Liver (tissue), 9 donors: Measurements from ENCODE around the gene UCK2. TPM values are rescaled to one million over a fixed set of nuclear protein-coding genes. Genes with fewer than 3 reads are reported as not detected.

ENCODE experiments used
- DNase-seq: peaks from one replicate; pipeline ENCODE4 v3.0.0-alpha.2; 2017; ENCODE audit warnings: low spot score
- H3K27ac ChIP-seq, 2 donors: one replicate each; pipeline ENCODE4 v1.7.0; 2013; ENCODE audit warnings: inconsistent platforms in 2 of 2, low read length in 2 of 2, control low read depth in 1 of 2, low read depth in 1 of 2, mild to moderate bottlenecking in 1 of 2
- H3K27me3 ChIP-seq, 4 donors: one replicate each; pipeline versions ENCODE4 v1.6.1 to v1.7.0; 2013; ENCODE audit warnings: low read length in 3 of 4, inconsistent platforms in 1 of 4, mild to moderate bottlenecking in 1 of 4, moderate library complexity in 1 of 4; ENCODE audit not compliant: control insufficient read depth in 4 of 4, insufficient read depth in 4 of 4
- H3K36me3 ChIP-seq, 4 donors: one replicate each; pipeline versions ENCODE4 v1.6.1 to v1.7.0; 2013; ENCODE audit warnings: low read length in 3 of 4, mild to moderate bottlenecking in 3 of 4, low read depth in 1 of 4, moderate library complexity in 1 of 4; ENCODE audit not compliant: control insufficient read depth in 4 of 4, insufficient read depth in 3 of 4
- H3K4me1 ChIP-seq, 4 donors: one replicate each; pipeline versions ENCODE4 v1.6.1 to v1.7.0; 2013; ENCODE audit warnings: low read length in 3 of 4, mild to moderate bottlenecking in 3 of 4, moderate library complexity in 1 of 4; ENCODE audit not compliant: control insufficient read depth in 4 of 4, insufficient read depth in 4 of 4
- H3K4me3 ChIP-seq, 3 donors: one replicate each; pipeline versions ENCODE4 v1.6.1 to v1.7.0; 2013; ENCODE audit warnings: low read length in 3 of 3, control low read depth in 1 of 3, low read depth in 1 of 3, mild to moderate bottlenecking in 1 of 3
- H3K9ac ChIP-seq, 2 donors: one replicate each; pipeline ENCODE4 v1.7.0; 2013; ENCODE audit warnings: low read length in 2 of 2, mild to moderate bottlenecking in 2 of 2, moderate library complexity in 2 of 2, control low read depth in 1 of 2, low read depth in 1 of 2
- H3K9me3 ChIP-seq, 4 donors: one replicate each; pipeline versions ENCODE4 v1.6.1 to v1.7.0; 2013; ENCODE audit warnings: low read length in 3 of 4; ENCODE audit not compliant: control insufficient read depth in 4 of 4
- EGR1 ChIP-seq, 2 donors: IDR thresholded peaks; 2 replicates each; pipeline ENCODE4 v1.6.1; 2016 to 2018; ENCODE audit warnings: antibody characterized with exemption in 2 of 2, low read depth in 2 of 2
- FOXA1 ChIP-seq: IDR thresholded peaks from 2 replicates; pipeline ENCODE4 v1.6.1; 2016; ENCODE audit warnings: antibody characterized with exemption
- FOXA2 ChIP-seq: IDR thresholded peaks from 2 replicates; pipeline ENCODE4 v1.6.1; 2016; ENCODE audit warnings: antibody characterized with exemption
- GABPA ChIP-seq, 2 donors: IDR thresholded peaks in 1 of 2; conservative IDR thresholded peaks in 1 of 2; 2 replicates each; pipeline ENCODE4 v1.6.1; 2016; ENCODE audit warnings: antibody characterized with exemption in 2 of 2, mild to moderate bottlenecking in 1 of 2, moderate library complexity in 1 of 2
- HNF4A ChIP-seq, 2 donors: conservative IDR thresholded peaks; 2 replicates each; pipeline ENCODE4 v1.6.1; 2016; ENCODE audit warnings: antibody characterized with exemption in 2 of 2, mild to moderate bottlenecking in 2 of 2
- HNF4G ChIP-seq: IDR thresholded peaks from 2 replicates; pipeline ENCODE4 v1.6.1; 2016; ENCODE audit warnings: antibody characterized with exemption
- JUND ChIP-seq, 2 donors: IDR thresholded peaks; 2 replicates each; pipeline ENCODE4 v1.6.1; 2016; ENCODE audit warnings: antibody characterized with exemption in 2 of 2
- NR2F2 ChIP-seq: IDR thresholded peaks from 2 replicates; pipeline ENCODE4 v1.6.1; 2016; ENCODE audit warnings: antibody characterized with exemption
- RAD21 ChIP-seq, 2 donors: IDR thresholded peaks; 2 replicates each; pipeline ENCODE4 v1.6.1; 2016; ENCODE audit warnings: antibody characterized with exemption in 2 of 2, mild to moderate bottlenecking in 2 of 2
- RXRA ChIP-seq, 2 donors: IDR thresholded peaks; 2 replicates each; pipeline ENCODE4 v1.6.1; 2017 to 2018; ENCODE audit warnings: antibody characterized with exemption in 2 of 2, mild to moderate bottlenecking in 1 of 2
- SP1 ChIP-seq: IDR thresholded peaks from 2 replicates; pipeline ENCODE4 v1.6.1; 2018; ENCODE audit warnings: antibody characterized with exemption, mild to moderate bottlenecking
- TAF1 ChIP-seq: conservative IDR thresholded peaks from 2 replicates; pipeline ENCODE4 v1.6.1; 2016; ENCODE audit warnings: antibody characterized with exemption, mild to moderate bottlenecking
- YY1 ChIP-seq: IDR thresholded peaks from 2 replicates; pipeline ENCODE4 v1.6.1; 2016; ENCODE audit warnings: antibody characterized with exemption, mild to moderate bottlenecking
- WGBS: extraction: QIAGEN DNeasy Blood & Tissue Kit; methylation state at CpG from one replicate; pipeline ENCODE4 v1.1.7; 2013; 5-methylcytosine and 5-hydroxymethylcytosine counted together
- polyA plus RNA-seq, 2 donors: library from polyadenylated mRNA; stranded (reverse) in 1 of 2; unstranded in 1 of 2; fragments of 200-250 nt in 1 of 2; fragments of >200 nt in 1 of 2; fragmentation: Nextera tagmentation in 1 of 2; extraction: Ambion mirVana in 1 of 2; gene quantifications; one replicate each; pipeline versions ENCODE4 v1.2.1 to v1.2.3, GENCODE V29; 2013 to 2015
- total RNA-seq, 2 donors: library from RNA; depleted of rRNA; stranded (reverse); fragments of >200 nt; gene quantifications; one replicate each; pipeline ENCODE4 v1.2.3, GENCODE V29; 2014
- TF ChIP-seq, protein P1 (sequence below): IDR thresholded peaks from 2 replicates; pipeline ENCODE4 v1.6.1; 2016; ENCODE audit warnings: antibody characterized with exemption, mild to moderate bottlenecking
- TF ChIP-seq, protein P2 (sequence below): IDR thresholded peaks from 2 replicates; pipeline ENCODE4 v1.6.1; 2016; ENCODE audit warnings: antibody characterized with exemption
- TF ChIP-seq, protein P3 (sequence below): fragments of 150-350 bp; IDR thresholded peaks from 2 replicates; pipeline ENCODE4 v1.5.1; 2017; ENCODE audit warnings: improper control_type of control experiment, low read depth, low read length; ENCODE audit not compliant: missing input control
- TF ChIP-seq, protein P4 (sequence below): IDR thresholded peaks from 2 replicates; pipeline ENCODE4 v1.6.1; 2016; ENCODE audit warnings: antibody characterized with exemption
- TF ChIP-seq, protein P5 (sequence below): IDR thresholded peaks from 2 replicates; pipeline ENCODE4 v1.6.1; 2016; ENCODE audit warnings: antibody characterized with exemption
- donor health status: healthy.
- donor health status: healthy.
- donor health status: healthy.
- donor health status: healthy.
- donor health status: healthy.

Gene UCK2
- total and polyA plus RNA-seq, 4 donors: 8.9 to 25.5 (median 17.3) TPM

DNA sequence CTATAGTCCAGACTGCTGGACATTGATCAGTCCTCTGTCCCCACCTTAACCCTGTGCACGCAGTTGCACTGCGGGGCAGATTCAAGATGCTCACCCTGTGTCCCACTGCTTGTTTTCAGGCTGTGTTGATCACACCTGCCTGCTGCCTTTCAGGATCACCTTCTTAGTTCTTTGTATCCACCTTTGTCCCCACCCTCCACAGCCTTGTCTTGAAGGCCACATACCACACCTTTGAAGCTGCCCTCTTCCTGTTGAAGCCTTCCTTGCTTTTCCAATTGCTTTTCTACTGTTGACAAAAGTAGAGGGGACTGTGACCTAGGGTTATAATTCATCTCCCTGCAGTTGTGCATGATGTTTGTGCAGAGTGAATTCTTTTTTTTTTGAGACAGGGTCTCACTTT is 32.7 kb downstream of the UCK2 start:
- H3K4me3 ChIP-seq: no peak overlapping the region
- H3K9me3 ChIP-seq: no peaks in the 10 kb centered on the region
- H3K4me1 ChIP-seq: peaks cover 9 to 40% (median 28%) of the 10 kb centered on the region in 4 donors
- no peak overlapping the region for H3K9ac ChIP-seq
- no peak for DNase-seq
- no peak for TF ChIP-seq HNF4G
- TF ChIP-seq SP1: no peak
- no peak for TF ChIP-seq TAF1
- TF ChIP-seq FOXA1: no peak
- TF ChIP-seq, protein P1, sequence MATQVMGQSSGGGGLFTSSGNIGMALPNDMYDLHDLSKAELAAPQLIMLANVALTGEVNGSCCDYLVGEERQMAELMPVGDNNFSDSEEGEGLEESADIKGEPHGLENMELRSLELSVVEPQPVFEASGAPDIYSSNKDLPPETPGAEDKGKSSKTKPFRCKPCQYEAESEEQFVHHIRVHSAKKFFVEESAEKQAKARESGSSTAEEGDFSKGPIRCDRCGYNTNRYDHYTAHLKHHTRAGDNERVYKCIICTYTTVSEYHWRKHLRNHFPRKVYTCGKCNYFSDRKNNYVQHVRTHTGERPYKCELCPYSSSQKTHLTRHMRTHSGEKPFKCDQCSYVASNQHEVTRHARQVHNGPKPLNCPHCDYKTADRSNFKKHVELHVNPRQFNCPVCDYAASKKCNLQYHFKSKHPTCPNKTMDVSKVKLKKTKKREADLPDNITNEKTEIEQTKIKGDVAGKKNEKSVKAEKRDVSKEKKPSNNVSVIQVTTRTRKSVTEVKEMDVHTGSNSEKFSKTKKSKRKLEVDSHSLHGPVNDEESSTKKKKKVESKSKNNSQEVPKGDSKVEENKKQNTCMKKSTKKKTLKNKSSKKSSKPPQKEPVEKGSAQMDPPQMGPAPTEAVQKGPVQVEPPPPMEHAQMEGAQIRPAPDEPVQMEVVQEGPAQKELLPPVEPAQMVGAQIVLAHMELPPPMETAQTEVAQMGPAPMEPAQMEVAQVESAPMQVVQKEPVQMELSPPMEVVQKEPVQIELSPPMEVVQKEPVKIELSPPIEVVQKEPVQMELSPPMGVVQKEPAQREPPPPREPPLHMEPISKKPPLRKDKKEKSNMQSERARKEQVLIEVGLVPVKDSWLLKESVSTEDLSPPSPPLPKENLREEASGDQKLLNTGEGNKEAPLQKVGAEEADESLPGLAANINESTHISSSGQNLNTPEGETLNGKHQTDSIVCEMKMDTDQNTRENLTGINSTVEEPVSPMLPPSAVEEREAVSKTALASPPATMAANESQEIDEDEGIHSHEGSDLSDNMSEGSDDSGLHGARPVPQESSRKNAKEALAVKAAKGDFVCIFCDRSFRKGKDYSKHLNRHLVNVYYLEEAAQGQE: no peak
- TF ChIP-seq, protein P2, sequence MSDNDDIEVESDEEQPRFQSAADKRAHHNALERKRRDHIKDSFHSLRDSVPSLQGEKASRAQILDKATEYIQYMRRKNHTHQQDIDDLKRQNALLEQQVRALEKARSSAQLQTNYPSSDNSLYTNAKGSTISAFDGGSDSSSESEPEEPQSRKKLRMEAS: no peak
- TF ChIP-seq GABPA (IDR thresholded peaks at IDR 0.05 in 1 of 2, conservative IDR thresholded peaks at IDR 0.05 in 1 of 2): no peak
- no peak for TF ChIP-seq YY1
- TF ChIP-seq EGR1 (IDR thresholded peaks at IDR 0.05; ENCODE audit: low read depth in 2 of 2): no peak
- TF ChIP-seq, protein P3, sequence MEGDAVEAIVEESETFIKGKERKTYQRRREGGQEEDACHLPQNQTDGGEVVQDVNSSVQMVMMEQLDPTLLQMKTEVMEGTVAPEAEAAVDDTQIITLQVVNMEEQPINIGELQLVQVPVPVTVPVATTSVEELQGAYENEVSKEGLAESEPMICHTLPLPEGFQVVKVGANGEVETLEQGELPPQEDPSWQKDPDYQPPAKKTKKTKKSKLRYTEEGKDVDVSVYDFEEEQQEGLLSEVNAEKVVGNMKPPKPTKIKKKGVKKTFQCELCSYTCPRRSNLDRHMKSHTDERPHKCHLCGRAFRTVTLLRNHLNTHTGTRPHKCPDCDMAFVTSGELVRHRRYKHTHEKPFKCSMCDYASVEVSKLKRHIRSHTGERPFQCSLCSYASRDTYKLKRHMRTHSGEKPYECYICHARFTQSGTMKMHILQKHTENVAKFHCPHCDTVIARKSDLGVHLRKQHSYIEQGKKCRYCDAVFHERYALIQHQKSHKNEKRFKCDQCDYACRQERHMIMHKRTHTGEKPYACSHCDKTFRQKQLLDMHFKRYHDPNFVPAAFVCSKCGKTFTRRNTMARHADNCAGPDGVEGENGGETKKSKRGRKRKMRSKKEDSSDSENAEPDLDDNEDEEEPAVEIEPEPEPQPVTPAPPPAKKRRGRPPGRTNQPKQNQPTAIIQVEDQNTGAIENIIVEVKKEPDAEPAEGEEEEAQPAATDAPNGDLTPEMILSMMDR: no peak
- no peak for TF ChIP-seq RAD21 (IDR thresholded peaks at IDR 0.05)
- no peak for TF ChIP-seq JUND (IDR thresholded peaks at IDR 0.05)
- TF ChIP-seq RXRA (IDR thresholded peaks at IDR 0.05): no peak
- TF ChIP-seq, protein P4, sequence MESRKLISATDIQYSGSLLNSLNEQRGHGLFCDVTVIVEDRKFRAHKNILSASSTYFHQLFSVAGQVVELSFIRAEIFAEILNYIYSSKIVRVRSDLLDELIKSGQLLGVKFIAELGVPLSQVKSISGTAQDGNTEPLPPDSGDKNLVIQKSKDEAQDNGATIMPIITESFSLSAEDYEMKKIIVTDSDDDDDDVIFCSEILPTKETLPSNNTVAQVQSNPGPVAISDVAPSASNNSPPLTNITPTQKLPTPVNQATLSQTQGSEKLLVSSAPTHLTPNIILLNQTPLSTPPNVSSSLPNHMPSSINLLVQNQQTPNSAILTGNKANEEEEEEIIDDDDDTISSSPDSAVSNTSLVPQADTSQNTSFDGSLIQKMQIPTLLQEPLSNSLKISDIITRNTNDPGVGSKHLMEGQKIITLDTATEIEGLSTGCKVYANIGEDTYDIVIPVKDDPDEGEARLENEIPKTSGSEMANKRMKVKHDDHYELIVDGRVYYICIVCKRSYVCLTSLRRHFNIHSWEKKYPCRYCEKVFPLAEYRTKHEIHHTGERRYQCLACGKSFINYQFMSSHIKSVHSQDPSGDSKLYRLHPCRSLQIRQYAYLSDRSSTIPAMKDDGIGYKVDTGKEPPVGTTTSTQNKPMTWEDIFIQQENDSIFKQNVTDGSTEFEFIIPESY: no peak
- TF ChIP-seq HNF4A (conservative IDR thresholded peaks at IDR 0.05): no peak
- TF ChIP-seq, protein P5, sequence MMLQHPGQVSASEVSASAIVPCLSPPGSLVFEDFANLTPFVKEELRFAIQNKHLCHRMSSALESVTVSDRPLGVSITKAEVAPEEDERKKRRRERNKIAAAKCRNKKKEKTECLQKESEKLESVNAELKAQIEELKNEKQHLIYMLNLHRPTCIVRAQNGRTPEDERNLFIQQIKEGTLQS: no peak
- TF ChIP-seq NR2F2: no peak
- no peak for TF ChIP-seq FOXA2
- H3K27me3 ChIP-seq: no peaks in the 10 kb centered on the region
- no peaks in the 10 kb centered on the region for H3K36me3 ChIP-seq
- WGBS: 93% methylated on average over 2 of the region's 2 CpGs
- H3K27ac ChIP-seq: no peak overlapping the region
